ENCODE data around the gene PIN1. TPM values are rescaled to one million over a fixed set of nuclear protein-coding genes. Genes with fewer than 3 reads are reported as not detected.

PIN1 gene
- total and polyA plus RNA-seq, 2 of the 8 experiments (the other 6 are each of a cell fraction or from before 2014, with no cell fraction given), result 78.3 to 90.8 TPM

DNA sequence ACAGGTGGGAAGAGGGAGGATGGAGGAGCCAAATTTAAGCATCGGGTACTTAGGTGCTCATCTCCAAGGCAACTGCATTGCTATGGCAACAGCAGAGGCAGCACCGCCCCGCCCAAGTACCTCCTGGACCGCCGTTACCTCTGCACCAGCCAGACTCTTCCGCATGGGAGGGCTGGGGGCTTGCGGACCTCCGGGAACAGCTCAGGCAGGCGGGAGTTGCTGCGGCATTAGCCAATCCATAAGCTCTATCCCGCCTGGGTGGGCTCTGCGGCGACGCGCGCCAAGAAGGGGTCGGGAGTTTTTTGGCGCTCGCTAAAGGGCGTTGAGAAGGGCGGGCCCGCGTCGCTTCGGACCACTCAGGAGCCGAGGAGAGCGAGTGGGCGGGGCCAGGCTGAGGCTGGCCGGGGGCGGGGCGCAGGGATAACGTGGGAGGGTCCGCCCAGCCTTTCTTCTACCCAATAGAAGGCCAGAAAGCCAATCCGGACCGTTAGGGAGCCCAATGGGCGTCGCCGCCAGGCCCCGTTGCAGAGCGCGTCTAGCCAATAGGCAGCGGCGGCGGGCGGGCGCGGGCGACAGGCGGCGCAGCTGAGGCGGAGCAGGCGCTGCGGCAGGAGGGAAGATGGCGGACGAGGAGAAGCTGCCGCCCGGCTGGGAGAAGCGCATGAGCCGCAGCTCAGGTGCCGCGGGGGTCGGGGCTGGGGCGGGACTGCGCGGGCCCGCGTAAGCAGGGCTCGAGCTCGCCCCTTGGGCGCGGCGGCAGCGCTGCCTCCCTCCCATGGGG lies at the start of gene PIN1 (continued):
- peak; percentile 41 for TF ChIP-seq TAF7 (optimal IDR thresholded peaks at IDR 0.05; ENCODE audit: borderline replicate concordance, low read depth, low read length)
- no peak for TF ChIP-seq HDAC6 (IDR thresholded peaks at IDR 0.05; ENCODE audit: low read depth, low read length)
- TF ChIP-seq RXRA (IDR thresholded peaks at IDR 0.05; ENCODE audit: insufficient read depth, low read depth, low read length), result no peak
- peak in 1 of 2 experiments; percentile 64; a peak in 1 of 4 replicates for TF ChIP-seq SIN3A (conservative IDR thresholded peaks at IDR 0.05 in 1 of 2, IDR thresholded peaks at IDR 0.05 in 1 of 2; ENCODE audit: low read depth in 1 of 2, low read length in 2 of 2)
- TF ChIP-seq SP4 (IDR thresholded peaks at IDR 0.05; ENCODE audit: low read length), result peak; percentile 91
- TF ChIP-seq SRF (IDR thresholded peaks at IDR 0.05; ENCODE audit: low read depth, low read length), result peak; percentile 39
- peak; percentile 63 for TF ChIP-seq SP2 (IDR thresholded peaks at IDR 0.05; ENCODE audit: low read length)
- TF ChIP-seq KDM5A (IDR thresholded peaks at IDR 0.05; ENCODE audit: low read length), result peak; percentile 77; the same call in 1 of the 2 replicates
